Activated CD8-positive, alpha-beta memory T cell treated with anti-CD3 and anti-CD28 coated beads, Interleukin-2, amount 10 ng/mL, durations not matched to agents 7 days and 5 days (primary cell): ENCODE results near the gene TMEM272. TPM values are rescaled to one million over a fixed set of nuclear protein-coding genes. Genes with fewer than 3 reads are reported as not detected.
"Not testable (repeated sequence)": the region's sequence is repeated elsewhere in the genome, so short reads cannot be mapped to it uniquely, and the experiment has no call there.

Experiments
- ATAC-seq: fragments of 150-1000 bp; cut with Tn5 transposase; one replicate; pipeline ENCODE4 v1.10.0; 2021; ENCODE audit warnings: moderate library complexity
- CTCF ChIA-PET: fragments of 350-600 bp; sonication (Branson Sonifier 250); formaldehyde crosslinking; loops from one replicate; lab custom pipeline; 2021; ENCODE audit warnings: antibody characterized with exemption; lab: Charles Lee
- DNase-seq: peaks from one replicate; pipeline ENCODE4 v3.0.0-alpha.2; 2020
- H3K27ac Mint-ChIP-seq: one replicate; pipeline ENCODE4 v1.8.0; 2021; ENCODE audit warnings: mild to moderate bottlenecking, mixed read lengths
- H3K27me3 Mint-ChIP-seq: one replicate; pipeline ENCODE4 v1.8.0; 2021; ENCODE audit warnings: mixed read lengths
- H3K36me3 Mint-ChIP-seq: one replicate; pipeline ENCODE4 v1.8.0; 2021; ENCODE audit warnings: mild to moderate bottlenecking, mixed read lengths
- H3K4me1 Mint-ChIP-seq: one replicate; pipeline ENCODE4 v1.8.0; 2021; ENCODE audit warnings: mixed read lengths
- H3K4me3 Mint-ChIP-seq: one replicate; pipeline ENCODE4 v1.8.0; 2021; ENCODE audit warnings: mild to moderate bottlenecking, moderate library complexity, mixed read lengths
- H3K9me3 Mint-ChIP-seq: one replicate; pipeline ENCODE4 v1.8.0; 2022; ENCODE audit warnings: low read depth, mixed read lengths
- total RNA-seq, 2 experiments: library from RNA; stranded (reverse); gene quantifications; one replicate each; pipeline ENCODE4 v1.2.3, GENCODE V29; 2021

The TMEM272 gene
- total RNA-seq, 2 experiments from 2014 or later, result 0.09 TPM

- Mint-ChIP-seq H3K27ac (no peak overlapping the region), H3K9me3 (no peaks in the 10 kb centered on the region), H3K4me3 (no peak overlapping the region), H3K27me3 (peaks cover 4% of the 10 kb centered on the region), H3K4me1 (peaks cover 32% of the 10 kb centered on the region), H3K36me3 (no peaks in the 10 kb centered on the region)
- CTCF ChIA-PET, result interaction anchor here (0.7 to 3.2 kb wide), 3 partner anchors 8 to 20 kb away, joined by 3 to 16 read pairs (median 4); no protein-coding TSS in a partner anchor
- DNase-seq (no peak), ATAC-seq (no peak)
These were observed 16.0 kb downstream of the TMEM272 start for GRCh38 chr13:51828730-51829567.

- no peak overlapping the region for H3K27ac Mint-ChIP-seq
- no peaks in the 10 kb centered on the region for H3K27me3 Mint-ChIP-seq
- no peak for DNase-seq
- ATAC-seq, result no peak
- no peaks in the 10 kb centered on the region for H3K9me3 Mint-ChIP-seq
- CTCF ChIA-PET, result interaction anchor here (1.1 to 3.2 kb wide), 5 partner anchors 12 to 22 kb away, joined by 3 to 16 read pairs (median 3); no protein-coding TSS in a partner anchor
- no peak overlapping the region for H3K4me3 Mint-ChIP-seq
- H3K36me3 Mint-ChIP-seq, result no peaks in the 10 kb centered on the region
- peaks cover 39% of the 10 kb centered on the region for H3K4me1 Mint-ChIP-seq
These were observed 17.7 kb downstream of the TMEM272 start for GRCh38 chr13:51827254-51827653.

GRCh38 chr13:51826606-51827005 lies 18.4 kb downstream of the TMEM272 start:
- Mint-ChIP-seq H3K27me3 (no peaks in the 10 kb centered on the region), H3K4me3 (no peak overlapping the region), H3K36me3 (no peaks in the 10 kb centered on the region), H3K27ac (no peak overlapping the region), H3K4me1 (peaks cover 45% of the 10 kb centered on the region), H3K9me3 (no peaks in the 10 kb centered on the region)
- ATAC-seq (no peak), DNase-seq (no peak)
- CTCF ChIA-PET, result interaction anchor here (1.2 to 2.2 kb wide), 4 partner anchors 11 to 24 kb away, joined by 3 to 19 read pairs (median 4); no protein-coding TSS in a partner anchor

GRCh38 chr13:51825681-51826254 lies 19.2 kb downstream of the TMEM272 start:
- peak overlapping the region; percentile 39 for H3K4me3 Mint-ChIP-seq
- H3K27ac Mint-ChIP-seq, result peak overlapping the region; percentile 80
- ATAC-seq (no peak), DNase-seq (no peak)
- H3K27me3 Mint-ChIP-seq, result no peaks in the 10 kb centered on the region
- H3K4me1 Mint-ChIP-seq, result peaks cover 53% of the 10 kb centered on the region
- CTCF ChIA-PET, result interaction anchor here (1.0 to 2.2 kb wide), 10 partner anchors 9 to 331 kb away, joined by 3 to 19 read pairs (median 4); no protein-coding TSS in a partner anchor
- H3K9me3 Mint-ChIP-seq, result no peaks in the 10 kb centered on the region
- H3K36me3 Mint-ChIP-seq, result no peaks in the 10 kb centered on the region

GRCh38 chr13:51825165-51825592 lies 19.8 kb downstream of the TMEM272 start:
- peak; percentile 57 for ATAC-seq
- peak overlapping the region; percentile 80 for H3K27ac Mint-ChIP-seq

GRCh38 chr13:51824712-51825111 lies 20.3 kb downstream of the TMEM272 start:
- H3K27me3 Mint-ChIP-seq, DNase-seq, ATAC-seq, H3K36me3 Mint-ChIP-seq, H3K4me3 Mint-ChIP-seq, H3K9me3 Mint-ChIP-seq: not testable (repeated sequence)
- H3K4me1 Mint-ChIP-seq, result peaks cover 60% of the 10 kb centered on the region
- CTCF ChIA-PET, result interaction anchor here (1.0 to 2.2 kb wide), 6 partner anchors 9 to 332 kb away, joined by 3 to 19 read pairs (median 4); no protein-coding TSS in a partner anchor
- H3K27ac Mint-ChIP-seq, result peak overlapping the region; percentile 80

More at GRCh38 chr13:51825165-51825592, 19.8 kb downstream of the TMEM272 start:
- DNase-seq, result no peak
- CTCF ChIA-PET, result interaction anchor here (1.0 to 2.2 kb wide), 10 partner anchors 10 to 331 kb away, joined by 3 to 19 read pairs (median 4); no protein-coding TSS in a partner anchor
- no peaks in the 10 kb centered on the region for H3K27me3 Mint-ChIP-seq
- H3K4me3 Mint-ChIP-seq, result peak overlapping the region; percentile 39
- H3K36me3 Mint-ChIP-seq, result no peaks in the 10 kb centered on the region
- H3K4me1 Mint-ChIP-seq, result peaks cover 57% of the 10 kb centered on the region
- no peaks in the 10 kb centered on the region for H3K9me3 Mint-ChIP-seq

- ATAC-seq (no peak), DNase-seq (no peak)
- CTCF ChIA-PET, result interaction anchor here (1.1 to 2.0 kb wide), 4 partner anchors 8 to 304 kb away, joined by 3 to 9 read pairs (median 6); no protein-coding TSS in a partner anchor
- Mint-ChIP-seq H3K27me3 (no peaks in the 10 kb centered on the region), H3K36me3 (no peaks in the 10 kb centered on the region), H3K4me3 (no peak overlapping the region), H3K4me1 (peaks cover 67% of the 10 kb centered on the region), H3K27ac (no peak overlapping the region), H3K9me3 (no peaks in the 10 kb centered on the region)
These were observed 21.1 kb downstream of the TMEM272 start for GRCh38 chr13:51823863-51824262.

- DNase-seq, result no peak
- H3K4me1 Mint-ChIP-seq, result peaks cover 72% of the 10 kb centered on the region
- H3K4me3 Mint-ChIP-seq, result no peak overlapping the region
- H3K27me3 Mint-ChIP-seq, result no peaks in the 10 kb centered on the region
- no peak overlapping the region for H3K27ac Mint-ChIP-seq
- CTCF ChIA-PET, result interaction anchor here (1.0 to 2.0 kb wide), 4 partner anchors 8 to 18 kb away, joined by 3 to 9 read pairs (median 4); no protein-coding TSS in a partner anchor
- no peaks in the 10 kb centered on the region for H3K9me3 Mint-ChIP-seq
- no peaks in the 10 kb centered on the region for H3K36me3 Mint-ChIP-seq
- ATAC-seq, result no peak
These were observed 21.6 kb downstream of the TMEM272 start for GRCh38 chr13:51823359-51823758.

- DNase-seq, result no peak
- ATAC-seq, result no peak
- no peaks in the 10 kb centered on the region for H3K36me3 Mint-ChIP-seq
- peak overlapping the region; percentile 61 for H3K27ac Mint-ChIP-seq
- H3K9me3 Mint-ChIP-seq, result no peaks in the 10 kb centered on the region
- no peaks in the 10 kb centered on the region for H3K27me3 Mint-ChIP-seq
- CTCF ChIA-PET, result interaction anchor here (1.0 to 2.0 kb wide), 5 partner anchors 10 to 17 kb away, joined by 3 to 11 read pairs (median 5); no protein-coding TSS in a partner anchor
- H3K4me3 Mint-ChIP-seq, result no peak overlapping the region
- H3K4me1 Mint-ChIP-seq, result peaks cover 73% of the 10 kb centered on the region
These were observed 22.7 kb downstream of the TMEM272 start for GRCh38 chr13:51822106-51822815.

GRCh38 chr13:51821606-51822005 lies 23.4 kb downstream of the TMEM272 start:
- ATAC-seq, result peak; percentile 58
- Mint-ChIP-seq H3K27ac (peak overlapping the region; percentile 61), H3K27me3 (no peaks in the 10 kb centered on the region), H3K36me3 (no peaks in the 10 kb centered on the region), H3K4me3 (no peak overlapping the region), H3K9me3 (no peaks in the 10 kb centered on the region), H3K4me1 (peaks cover 69% of the 10 kb centered on the region)
- CTCF ChIA-PET, result interaction anchor here (1.1 to 2.0 kb wide), 5 partner anchors 8 to 74 kb away, joined by 4 to 11 read pairs (median 5); no protein-coding TSS in a partner anchor
- no peak for DNase-seq

- H3K36me3 Mint-ChIP-seq, result no peaks in the 10 kb centered on the region
- CTCF ChIA-PET, result interaction anchor here (1.2 to 2.1 kb wide), 4 partner anchors 9 to 307 kb away, joined by 4 to 11 read pairs (median 6); partner anchors contain the start of gene TMEM272
These were observed 24.9 kb downstream of the TMEM272 start for GRCh38 chr13:51820016-51820597.

GRCh38 chr13:51819544-51819943 lies 25.4 kb downstream of the TMEM272 start:
- Mint-ChIP-seq H3K36me3 (no peaks in the 10 kb centered on the region), H3K27me3 (no peaks in the 10 kb centered on the region), H3K4me3 (no peak overlapping the region), H3K4me1 (peaks cover 60% of the 10 kb centered on the region), H3K27ac (no peak overlapping the region), H3K9me3 (no peaks in the 10 kb centered on the region)
- no peak for ATAC-seq
- no peak for DNase-seq
- CTCF ChIA-PET, result interaction anchor here (1.2 to 2.1 kb wide), 2 partner anchors 25 to 308 kb away, joined by 6 read pairs; partner anchors contain the start of gene TMEM272

More at GRCh38 chr13:51820016-51820597, 24.9 kb downstream of the TMEM272 start:
- DNase-seq (no peak), ATAC-seq (no peak)
- Mint-ChIP-seq H3K9me3 (no peaks in the 10 kb centered on the region), H3K4me1 (peaks cover 59% of the 10 kb centered on the region), H3K27ac (no peak overlapping the region), H3K4me3 (no peak overlapping the region), H3K27me3 (no peaks in the 10 kb centered on the region)
